RWPE2 (cell line): Measurements from ENCODE around the gene BMAL1.
A peak's percentile ranks its signal among the peaks of the same experiment; 100 is the strongest.

Experiments
- ATAC-seq: fragments of 200-7000 bp; cut with Tn5 transposase; 3 replicates; pipeline ENCODE4 v1.9.1; 2021; ENCODE audit warnings: low read depth
- DNase-seq: peaks from one replicate; pipeline ENCODE4 v3.0.0-alpha.2; 2020; ENCODE audit warnings: low spot score
- H3K27ac ChIP-seq: fragments of 450-650 bp; 2 replicates; pipeline ENCODE4 v1.5.1; 2017; ENCODE audit warnings: mild to moderate bottlenecking; ENCODE audit not compliant: poor library complexity, severe bottlenecking
- H3K27me3 ChIP-seq: fragments of 250-450 bp; sonication (Bioruptor Pico); 2 replicates; pipeline ENCODE4 v1.5.1; 2021; ENCODE audit warnings: mild to moderate bottlenecking, moderate library complexity; ENCODE audit not compliant: insufficient read depth, poor library complexity, severe bottlenecking
- H3K36me3 ChIP-seq: fragments of 250-450 bp; sonication (Bioruptor Pico); 2 replicates; pipeline ENCODE4 v1.5.1; 2020; ENCODE audit warnings: low read depth, mild to moderate bottlenecking, moderate library complexity
- H3K4me1 ChIP-seq: fragments of 250-450 bp; sonication (Bioruptor Pico); 2 replicates; pipeline ENCODE4 v1.5.1; 2021; ENCODE audit warnings: mild to moderate bottlenecking, moderate library complexity; ENCODE audit not compliant: insufficient read depth, poor library complexity, severe bottlenecking
- H3K4me3 ChIP-seq: fragments of 250-450 bp; sonication (Bioruptor Pico); 2 replicates; pipeline ENCODE4 v1.5.1; 2021; ENCODE audit warnings: mild to moderate bottlenecking, moderate library complexity; ENCODE audit not compliant: severe bottlenecking
- H3K9me3 ChIP-seq: fragments of 250-450 bp; sonication (Bioruptor Pico); 2 replicates; pipeline ENCODE4 v1.5.1; 2021; ENCODE audit warnings: mild to moderate bottlenecking, moderate library complexity; ENCODE audit not compliant: severe bottlenecking
- CTCF ChIP-seq: fragments of 450-650 bp; IDR thresholded peaks from one replicate; pipeline ENCODE4 v1.5.1; 2017; ENCODE audit warnings: mild to moderate bottlenecking, moderate library complexity; ENCODE audit not compliant: poor library complexity, severe bottlenecking

Gene BMAL1

GRCh38 chr11:13367115-13367514, 89.5 kb downstream of the BMAL1 start:
- ATAC-seq = no peak
- no peak for TF ChIP-seq CTCF
- no peaks in the 10 kb centered on the region for H3K4me1 ChIP-seq

GRCh38 chr11:13368041-13368446, 90.5 kb downstream of the BMAL1 start:
- H3K9me3 ChIP-seq = no peaks in the 10 kb centered on the region
- no peak for TF ChIP-seq CTCF
- DNase-seq (no peak), ATAC-seq (peak; percentile 31; the same call in 1 of the 3 replicates)
- peaks cover 65% of the 10 kb centered on the region for H3K36me3 ChIP-seq
- H3K4me3 ChIP-seq = no peak overlapping the region
- H3K4me1 ChIP-seq = no peaks in the 10 kb centered on the region
- no peaks in the 10 kb centered on the region for H3K27me3 ChIP-seq
- no peak overlapping the region for H3K27ac ChIP-seq

More at GRCh38 chr11:13367115-13367514, 89.5 kb downstream of the BMAL1 start:
- no peak for DNase-seq
- H3K27ac ChIP-seq = no peak overlapping the region
- H3K27me3 ChIP-seq = no peaks in the 10 kb centered on the region
- H3K4me3 ChIP-seq = no peak overlapping the region
- no peaks in the 10 kb centered on the region for H3K9me3 ChIP-seq
- H3K36me3 ChIP-seq = peaks cover 60% of the 10 kb centered on the region

GRCh38 chr11:13373216-13373615, 95.6 kb downstream of the BMAL1 start:
- DNase-seq = no peak
- H3K27ac ChIP-seq = no peak overlapping the region
- H3K27me3 ChIP-seq = no peaks in the 10 kb centered on the region
- no peaks in the 10 kb centered on the region for H3K9me3 ChIP-seq
- peaks cover 56% of the 10 kb centered on the region for H3K36me3 ChIP-seq
- H3K4me3 ChIP-seq = no peak overlapping the region
- TF ChIP-seq CTCF = no peak
- no peaks in the 10 kb centered on the region for H3K4me1 ChIP-seq
- ATAC-seq = no peak

GRCh38 chr11:13375798-13376197, 98.2 kb downstream of the BMAL1 start:
- peaks cover 79% of the 10 kb centered on the region for H3K36me3 ChIP-seq
- no peaks in the 10 kb centered on the region for H3K4me1 ChIP-seq
- no peaks in the 10 kb centered on the region for H3K9me3 ChIP-seq
- no peaks in the 10 kb centered on the region for H3K27me3 ChIP-seq
- no peak overlapping the region for H3K27ac ChIP-seq
- TF ChIP-seq CTCF = no peak
- DNase-seq (no peak), ATAC-seq (no peak)
- no peak overlapping the region for H3K4me3 ChIP-seq

GRCh38 chr11:13376402-13376801, 98.8 kb downstream of the BMAL1 start:
- H3K4me3 ChIP-seq = no peak overlapping the region
- DNase-seq (no peak), ATAC-seq (0 out of 3 replicates have a peak, but pooled peaks have one; percentile 22)
- no peak for TF ChIP-seq CTCF
- H3K27me3 ChIP-seq = no peaks in the 10 kb centered on the region
- no peak overlapping the region for H3K27ac ChIP-seq
- H3K9me3 ChIP-seq = no peaks in the 10 kb centered on the region
- H3K36me3 ChIP-seq = peaks cover 78% of the 10 kb centered on the region
- no peaks in the 10 kb centered on the region for H3K4me1 ChIP-seq
